Body of pancreas (tissue), 4 donors: Measurements from ENCODE around the gene TOPORS. TPM values are rescaled to one million over a fixed set of nuclear protein-coding genes. Genes with fewer than 3 reads are reported as not detected.
A peak's percentile ranks its signal among the peaks of the same experiment; 100 is the strongest.
"Not testable (repeated sequence)": the region's sequence is repeated elsewhere in the genome, so short reads cannot be mapped to it uniquely, and the experiment has no call there.

Source experiments
- ATAC-seq: fragments of 150-250 bp; one replicate; pipeline ENCODE4 v1.9.1; 2016
- DNase-seq, 4 donors: peaks; one replicate each; pipeline ENCODE4 v3.0.0-alpha.2; 2019
- H3K27ac ChIP-seq, 4 donors: fragments of 200-600 bp; sonication (generic); 1 replicate in 3 of 4; 2 replicates in 1 of 4; pipeline versions ENCODE4 v1.5.1 to v1.6.1; 2016 to 2019; ENCODE audit warnings: mild to moderate bottlenecking in 1 of 4, mixed read lengths in 1 of 4, moderate library complexity in 1 of 4
- H3K27me3 ChIP-seq, 2 donors: fragments of 200-600 bp; sonication (generic); one replicate each; pipeline ENCODE4 v1.6.0; 2016; ENCODE audit warnings: mild to moderate bottlenecking in 1 of 2
- H3K36me3 ChIP-seq, 2 donors: fragments of 200-600 bp; sonication (generic); replicated peaks in 1 of 2; 2 replicates each; pipeline ENCODE4 v1.5.1; 2016; ENCODE audit warnings: low read depth in 2 of 2; ENCODE audit not compliant: insufficient read depth in 1 of 2
- H3K4me1 ChIP-seq: fragments of 200-600 bp; sonication (generic); one replicate; pipeline ENCODE4 v1.6.0; 2016
- H3K4me3 ChIP-seq, 2 donors: fragments of 200-600 bp; sonication (generic); 1 replicate in 1 of 2; 2 replicates in 1 of 2; pipeline ENCODE4 v1.5.1; 2016 to 2019
- H3K9me3 ChIP-seq, 3 donors: fragments of 200-600 bp; sonication (generic); 1 replicate in 2 of 3; 2 replicates in 1 of 3; pipeline ENCODE4 v1.5.1; 2016
- POLR2A ChIP-seq, 3 donors: fragments of 450-650 bp; IDR thresholded peaks; one replicate each; pipeline ENCODE4 v1.6.1; 2016; ENCODE audit warnings: antibody characterized with exemption in 3 of 3, mild to moderate bottlenecking in 2 of 3
- WGBS, 2 donors: methylation state at CpG; one replicate each; pipeline ENCODE4 v1.1.5; 2017; 5-methylcytosine and 5-hydroxymethylcytosine counted together
- intact Hi-C: fragments of 100-400 bp; cut with DNase I; formaldehyde crosslinking; loops from one replicate; pipeline ENCODE4 v1.15.1; 2023
- total RNA-seq, 2 donors: library from RNA; depleted of rRNA; stranded (reverse); fragments of >200 nt; gene quantifications; one replicate each; pipeline ENCODE4 v1.1.0, GENCODE V29; 2016
- TF ChIP-seq, protein P1 (sequence below), 7 experiments: fragments of 450-650 bp in 4 of 7; fragments of 200-600 bp in 3 of 7; sonication (generic) in 3 of 7; IDR thresholded peaks; one replicate each; pipeline ENCODE4 v1.5.1; 2016 to 2019; ENCODE audit warnings: antibody characterized with exemption in 7 of 7

Gene TOPORS
- total RNA-seq = 10 to 100 TPM in 1 of 2 donors, 1 to 10 TPM in 1; 9.9 to 12.2 TPM

DNA sequence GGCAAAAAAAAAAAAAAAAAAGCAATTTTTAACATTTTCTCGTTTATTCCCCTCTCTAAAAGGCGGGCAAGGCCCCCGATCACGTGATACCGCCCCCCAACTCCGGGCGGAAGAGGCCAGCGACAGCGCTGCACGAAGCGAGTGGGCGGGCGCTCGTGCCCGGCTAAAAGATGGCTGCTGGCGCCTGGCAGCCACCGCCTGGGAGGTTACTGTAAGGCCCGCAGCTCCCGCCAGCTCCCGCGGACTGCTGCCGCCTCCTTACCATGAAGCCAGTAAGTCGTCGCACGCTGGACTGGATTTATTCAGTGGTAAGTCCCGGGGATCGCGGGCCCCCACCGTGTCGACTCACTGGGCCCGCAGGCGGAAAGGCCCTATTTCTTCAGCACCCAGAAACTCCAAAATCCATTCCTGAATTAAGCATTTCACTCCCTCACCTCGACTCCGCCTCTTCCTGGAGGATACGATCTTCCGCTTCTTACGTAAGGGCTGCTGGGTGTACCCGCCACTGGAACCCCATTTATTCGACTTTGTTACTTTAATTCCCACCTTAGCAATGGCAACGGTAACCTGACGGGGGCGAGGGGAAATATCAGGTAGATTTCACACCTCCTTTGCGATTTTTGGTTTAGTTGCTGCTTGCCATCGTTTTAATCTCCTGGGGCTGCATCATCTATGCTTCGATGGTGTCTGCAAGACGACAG lies at the start of gene TOPORS, which contains the start of gene SMIM27:
Gene TOPORS, minus strand, starts transcription at position 415 of the 701 bp plus-strand sequence. Its CDS starts 150 bp downstream, at position 265.
Gene SMIM27, plus strand, starts transcription at position 156 of the 701 bp plus-strand sequence. Its CDS starts 108 bp downstream, at position 264.
- Histone ChIP-seq H3K9me3 (no peaks in the 10 kb centered on the region), H3K27ac (peak within 1 kb of the TSS; percentile 92 to 99 (median 95)), H3K36me3 (no peaks in the 10 kb centered on the region), H3K4me1 (peaks cover 18% of the 10 kb centered on the region), H3K27me3 (no peaks in the 10 kb centered on the region), H3K4me3 (peak within 1 kb of the TSS; percentile 57 to 73)
- peak; percentile 66 to 89 (median 88) for TF ChIP-seq POLR2A (IDR thresholded peaks at IDR 0.05)
- TF ChIP-seq, protein P1, sequence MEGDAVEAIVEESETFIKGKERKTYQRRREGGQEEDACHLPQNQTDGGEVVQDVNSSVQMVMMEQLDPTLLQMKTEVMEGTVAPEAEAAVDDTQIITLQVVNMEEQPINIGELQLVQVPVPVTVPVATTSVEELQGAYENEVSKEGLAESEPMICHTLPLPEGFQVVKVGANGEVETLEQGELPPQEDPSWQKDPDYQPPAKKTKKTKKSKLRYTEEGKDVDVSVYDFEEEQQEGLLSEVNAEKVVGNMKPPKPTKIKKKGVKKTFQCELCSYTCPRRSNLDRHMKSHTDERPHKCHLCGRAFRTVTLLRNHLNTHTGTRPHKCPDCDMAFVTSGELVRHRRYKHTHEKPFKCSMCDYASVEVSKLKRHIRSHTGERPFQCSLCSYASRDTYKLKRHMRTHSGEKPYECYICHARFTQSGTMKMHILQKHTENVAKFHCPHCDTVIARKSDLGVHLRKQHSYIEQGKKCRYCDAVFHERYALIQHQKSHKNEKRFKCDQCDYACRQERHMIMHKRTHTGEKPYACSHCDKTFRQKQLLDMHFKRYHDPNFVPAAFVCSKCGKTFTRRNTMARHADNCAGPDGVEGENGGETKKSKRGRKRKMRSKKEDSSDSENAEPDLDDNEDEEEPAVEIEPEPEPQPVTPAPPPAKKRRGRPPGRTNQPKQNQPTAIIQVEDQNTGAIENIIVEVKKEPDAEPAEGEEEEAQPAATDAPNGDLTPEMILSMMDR (IDR thresholded peaks at IDR 0.05) = peak in 2 of 7 experiments; percentile 6 to 13
- WGBS, 2 donors = 0% methylated on average over 42 to 46 of the region's 46 CpGs
- ATAC-seq (peak; percentile 92), DNase-seq (peak; percentile 89 to 90 (median 90))
- intact Hi-C loops = no loop called here

DNA sequence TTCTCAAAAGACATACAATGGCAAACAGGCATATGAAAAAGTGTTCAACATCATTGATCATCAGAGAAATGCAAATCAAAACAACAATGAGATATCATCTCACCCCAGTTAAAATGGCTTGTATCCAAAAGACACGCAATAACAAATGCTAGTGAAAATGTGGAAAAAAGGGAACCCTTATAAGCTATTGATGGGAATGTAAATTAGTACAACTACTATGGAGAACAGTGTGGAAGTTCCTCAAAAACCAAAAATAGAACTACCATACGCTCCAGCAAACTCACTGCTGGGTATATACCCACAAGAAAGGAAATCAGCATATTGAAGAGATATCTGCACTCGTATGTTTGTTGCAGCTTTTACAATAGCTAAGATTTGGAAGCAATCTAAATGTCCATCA lies 46.6 kb upstream of the TOPORS start:
- intact Hi-C loops, H3K4me1 ChIP-seq, H3K27me3 ChIP-seq, ATAC-seq, H3K9me3 ChIP-seq, H3K36me3 ChIP-seq, DNase-seq, H3K27ac ChIP-seq, H3K4me3 ChIP-seq: not testable (repeated sequence)
- WGBS, 2 donors = 51 to 60% methylated on average over 3 of the region's 3 CpGs

- no peak overlapping the region for H3K27ac ChIP-seq
- no peaks in the 10 kb centered on the region for H3K36me3 ChIP-seq
- H3K27me3 ChIP-seq = no peaks in the 10 kb centered on the region
- intact Hi-C loops = no loop called here
- H3K4me3 ChIP-seq = no peak overlapping the region
- no peaks in the 10 kb centered on the region for H3K9me3 ChIP-seq
- no peaks in the 10 kb centered on the region for H3K4me1 ChIP-seq
- no peak for TF ChIP-seq POLR2A (IDR thresholded peaks at IDR 0.05)
- TF ChIP-seq, protein P1 (IDR thresholded peaks at IDR 0.05) = no peak
- no peak for ATAC-seq
- DNase-seq = no peak
Measured at GRCh38 chr9:32596936-32597335, 44.5 kb upstream of the TOPORS start.

DNA sequence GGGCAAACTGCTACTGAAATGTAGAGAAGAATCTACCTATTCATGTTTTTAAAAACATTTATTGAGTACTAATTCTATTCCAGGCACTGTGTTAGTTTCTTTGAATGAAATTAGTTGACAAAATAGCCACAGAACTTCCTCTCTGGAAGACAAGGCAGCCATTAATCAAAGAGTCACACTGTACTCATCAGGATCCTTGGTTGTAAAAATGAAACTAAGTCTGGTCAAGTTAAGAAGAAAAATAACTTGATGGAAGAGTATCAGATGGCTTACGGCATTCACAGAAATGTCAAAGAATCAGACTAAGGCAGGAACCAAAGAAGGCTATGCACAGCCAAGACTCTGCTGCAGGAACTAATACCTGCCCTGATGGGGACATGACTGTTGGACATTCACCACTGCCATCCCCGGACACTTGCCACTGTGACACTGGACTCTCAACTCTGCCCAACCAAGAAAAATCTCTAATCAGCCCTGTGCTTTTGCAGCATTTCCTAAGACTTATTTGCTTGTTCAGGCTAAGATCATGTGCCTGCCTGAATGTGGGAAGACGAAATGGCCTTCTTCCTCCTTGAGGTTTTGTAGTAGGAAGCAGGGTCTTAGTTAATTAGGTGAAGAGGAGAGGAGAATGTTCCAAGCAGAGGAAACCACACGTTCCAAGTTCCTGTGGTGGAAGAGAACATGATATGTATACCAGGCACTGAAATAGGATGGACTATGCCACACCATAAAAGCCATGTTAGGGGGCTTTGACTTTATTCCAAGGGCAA lies 43.9 kb upstream of the TOPORS start:
- Histone ChIP-seq H3K4me1 (no peaks in the 10 kb centered on the region), H3K9me3 (no peaks in the 10 kb centered on the region), H3K36me3 (no peaks in the 10 kb centered on the region), H3K27me3 (no peaks in the 10 kb centered on the region), H3K27ac (no peak overlapping the region), H3K4me3 (no peak overlapping the region)
- 48 to 60% methylated on average over 4 of the region's 4 CpGs for WGBS, 2 donors
- no peak for DNase-seq
- intact Hi-C loops = no loop called here
- ATAC-seq = no peak
- no peak for TF ChIP-seq POLR2A (IDR thresholded peaks at IDR 0.05)
- TF ChIP-seq, protein P1 (IDR thresholded peaks at IDR 0.05) = no peak

DNA sequence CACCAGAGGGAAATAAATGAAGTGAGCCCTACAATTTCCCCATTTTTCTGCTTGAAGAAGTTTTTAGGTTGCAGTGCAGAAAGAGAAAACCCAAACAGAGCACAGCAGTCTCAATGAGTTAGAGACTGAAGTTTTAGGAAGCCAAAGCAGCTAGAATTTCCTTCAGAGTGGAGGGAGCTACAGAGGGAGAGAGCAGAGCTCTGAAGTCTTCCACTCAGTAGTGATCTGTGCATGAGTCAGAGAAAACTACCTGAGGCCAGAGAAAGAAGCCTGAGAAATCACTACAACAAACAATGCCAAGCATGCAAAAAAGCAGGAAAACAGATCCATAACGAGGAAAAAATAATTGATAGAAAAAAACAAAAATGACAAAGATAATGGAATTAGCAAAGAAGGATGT lies 38.5 kb upstream of the TOPORS start:
- DNase-seq (no peak), ATAC-seq (no peak)
- Histone ChIP-seq H3K36me3 (no peaks in the 10 kb centered on the region), H3K4me1 (no peaks in the 10 kb centered on the region), H3K4me3 (no peak overlapping the region), H3K27me3 (no peaks in the 10 kb centered on the region), H3K27ac (no peak overlapping the region), H3K9me3 (no peaks in the 10 kb centered on the region)
- TF ChIP-seq POLR2A (IDR thresholded peaks at IDR 0.05) = no peak
- TF ChIP-seq, protein P1 (IDR thresholded peaks at IDR 0.05) = no peak
- intact Hi-C loops = no loop called here
- 48 to 64% methylated on average over 1 of the region's 1 CpG for WGBS, 2 donors
